HG02884 (cell line): ENCODE data around the gene C20orf141.
"Not testable (repeated sequence)": the region's sequence is repeated elsewhere in the genome, so short reads cannot be mapped to it uniquely, and the experiment has no call there.

ENCODE experiments used
- ATAC-seq: cut with Tn5 transposase; IDR thresholded peaks from one replicate; pipeline ENCODE4 v1.9.1; 2021; ENCODE audit warnings: mild to moderate bottlenecking, moderate library complexity; ENCODE audit not compliant: unreplicated experiment

Gene C20orf141, protein sequence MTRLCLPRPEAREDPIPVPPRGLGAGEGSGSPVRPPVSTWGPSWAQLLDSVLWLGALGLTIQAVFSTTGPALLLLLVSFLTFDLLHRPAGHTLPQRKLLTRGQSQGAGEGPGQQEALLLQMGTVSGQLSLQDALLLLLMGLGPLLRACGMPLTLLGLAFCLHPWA

DNA sequence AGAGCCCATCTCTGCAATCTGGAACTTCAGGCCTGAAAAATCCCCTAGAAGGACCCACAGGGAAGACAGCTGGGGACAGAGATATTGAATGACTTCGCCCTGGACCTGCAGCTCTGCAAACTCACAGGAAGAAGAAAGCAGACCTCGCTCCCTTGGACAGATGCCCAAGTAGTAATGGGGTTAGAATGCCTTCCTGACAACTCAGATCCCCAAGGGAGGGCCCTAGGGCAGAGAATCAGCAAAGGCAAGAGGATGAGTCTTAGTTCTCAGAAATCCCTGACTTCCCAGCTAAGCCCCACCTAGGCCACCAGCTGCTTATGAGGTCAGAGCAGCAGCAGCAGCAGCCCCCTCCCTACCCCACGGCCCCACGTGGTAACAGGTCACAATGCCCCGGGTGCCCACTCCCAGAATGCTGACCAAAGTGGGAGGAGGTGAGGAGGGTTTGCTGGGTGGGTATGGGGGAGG, at the start of gene C20orf141:
Gene C20orf141, plus strand, starts transcription at position 401 of the 465 bp plus-strand sequence. CDS start 198 bp downstream, outside the sequence.
- ATAC-seq = no peak

DNA sequence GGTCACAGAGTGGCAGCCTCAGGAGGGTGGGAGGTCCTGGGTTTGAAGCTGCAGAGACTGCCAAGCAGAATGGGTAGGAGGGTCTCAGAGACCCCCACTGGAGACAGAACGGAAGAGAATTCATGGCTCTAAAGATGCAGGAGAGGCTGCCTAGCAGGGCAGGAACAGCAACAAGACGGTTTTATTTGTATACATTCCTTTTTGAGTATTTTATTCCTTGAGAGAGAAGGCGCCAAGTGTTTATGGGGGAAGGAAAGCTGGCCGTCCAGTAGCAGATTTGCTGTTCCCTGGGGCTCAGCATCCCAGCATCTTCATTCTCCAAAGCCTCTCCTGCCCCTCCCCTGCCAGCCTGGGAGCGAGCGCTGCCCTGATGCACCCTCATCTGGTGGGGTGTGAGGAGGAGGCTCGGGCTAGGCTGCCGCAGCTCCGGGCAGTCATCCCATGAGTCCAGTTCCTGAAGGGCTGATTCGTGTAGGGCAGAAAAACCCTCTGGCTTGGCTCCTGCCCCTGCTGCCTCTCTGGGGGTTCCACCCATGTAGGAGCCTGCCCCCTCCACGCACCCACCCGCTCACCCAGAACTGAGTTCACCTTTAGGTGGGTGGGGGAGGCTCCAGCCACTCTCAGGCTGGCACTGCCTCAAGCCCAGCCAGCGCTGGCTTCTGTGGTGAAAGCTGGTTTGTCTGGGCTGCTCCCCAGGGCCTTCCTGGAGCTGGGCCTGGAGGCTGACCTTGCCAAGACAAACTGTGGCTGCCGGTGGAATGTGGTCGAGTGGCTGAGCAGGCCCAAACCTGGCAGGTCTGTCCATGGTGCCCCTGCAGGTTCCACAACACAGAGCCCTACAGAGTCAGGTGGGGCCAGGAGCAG, 46.8 kb upstream of the C20orf141 start:
- no peak for ATAC-seq

DNA sequence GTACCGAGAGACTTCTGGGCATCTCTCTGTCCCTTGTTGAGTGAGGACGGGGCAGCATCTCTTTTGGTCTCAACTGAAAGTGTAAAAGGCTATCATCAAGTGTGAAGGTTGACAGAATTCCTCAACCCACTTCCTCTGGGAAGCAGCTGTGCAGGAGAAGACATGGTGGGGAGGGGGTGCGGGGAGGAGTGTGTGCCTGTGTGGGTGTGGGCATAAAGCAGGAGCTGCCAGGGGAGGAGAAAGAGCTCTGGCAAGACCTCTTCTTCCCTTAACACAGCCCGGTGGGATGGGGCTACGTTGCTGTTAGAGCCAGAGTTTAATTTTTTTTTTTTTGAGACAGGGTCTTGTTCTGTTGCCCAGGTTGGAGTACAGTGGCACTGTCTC, 46.2 kb upstream of the C20orf141 start:
- no peak for ATAC-seq

DNA sequence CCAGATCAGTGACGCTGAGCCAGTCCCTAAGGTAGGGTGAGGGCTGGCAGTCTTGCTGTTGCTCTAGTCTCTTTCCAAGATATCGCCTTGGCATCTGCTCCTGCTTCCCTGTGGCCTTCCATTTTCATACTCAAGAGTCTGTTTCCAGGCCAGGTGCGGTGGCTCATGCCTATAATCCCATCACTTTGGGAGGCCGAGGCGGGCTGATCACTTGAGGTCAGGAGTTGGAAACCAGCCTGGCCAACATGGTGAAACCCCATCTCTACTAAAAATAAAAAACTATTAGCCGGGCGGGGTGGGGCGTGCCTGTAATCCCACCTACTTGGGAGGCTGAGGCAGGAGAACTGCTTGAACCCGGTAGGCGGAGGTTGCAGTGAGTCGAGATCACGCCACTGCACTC, 44.7 kb upstream of the C20orf141 start:
- ATAC-seq = not testable (repeated sequence)

DNA sequence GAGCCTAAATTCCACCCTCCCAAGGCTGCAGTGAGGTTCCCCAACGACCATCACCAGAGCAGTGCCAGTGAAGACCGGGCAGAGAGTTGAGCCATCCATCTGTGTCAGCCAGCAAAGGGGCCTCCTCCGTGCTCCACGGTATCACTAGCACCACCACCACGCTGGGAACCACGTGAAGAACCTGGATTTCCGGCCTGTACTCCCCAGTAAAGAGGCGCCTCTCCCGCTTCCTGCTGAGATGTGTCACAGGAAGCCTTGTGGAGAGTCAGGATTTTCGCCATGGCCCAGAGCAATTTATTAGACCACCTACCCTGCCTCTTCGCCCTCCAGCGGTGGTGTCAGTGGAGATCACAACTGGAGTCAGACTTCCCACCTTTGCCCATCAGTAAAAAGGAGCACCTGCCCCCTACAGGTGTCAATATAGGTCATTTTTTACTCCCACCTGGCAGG, 43.1 kb upstream of the C20orf141 start:
- ATAC-seq = no peak

DNA sequence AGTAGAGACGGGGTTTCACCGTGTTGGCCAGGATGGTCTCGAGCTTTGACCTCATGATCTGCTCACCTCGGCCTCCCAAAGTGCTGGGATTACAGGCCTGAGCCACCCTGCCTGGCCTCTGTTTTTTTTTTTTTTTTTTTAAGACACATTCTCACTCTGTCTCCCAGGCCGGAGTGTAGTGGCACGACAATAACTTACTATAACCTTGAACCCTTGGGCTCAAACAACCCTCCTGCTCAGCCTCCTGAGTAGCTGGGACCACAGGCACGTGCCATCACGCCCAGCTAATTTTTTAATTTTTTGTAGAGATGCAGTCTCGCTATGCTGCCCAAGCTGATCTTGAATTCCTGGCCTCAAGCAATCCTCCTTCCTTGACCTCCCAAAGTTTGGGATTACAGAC, 41.0 kb upstream of the C20orf141 start:
- no peak for ATAC-seq

DNA sequence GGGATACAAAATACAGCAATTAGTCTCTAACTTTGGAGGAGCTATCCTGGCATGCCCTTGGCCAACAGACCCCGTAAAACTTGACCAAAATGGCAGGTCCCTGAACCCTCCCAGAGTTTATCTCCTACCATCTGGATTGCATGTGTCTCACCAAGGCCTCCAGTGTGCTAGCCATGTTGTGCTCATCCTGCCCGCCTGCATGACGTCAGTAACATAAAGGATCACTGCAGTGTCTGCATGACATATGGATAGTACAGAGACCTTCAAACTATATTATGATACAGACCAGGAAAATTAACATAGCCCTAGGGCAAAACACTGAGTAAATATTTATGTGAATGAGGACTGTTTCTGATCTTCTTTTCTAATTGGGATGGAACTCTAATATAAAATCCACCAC, 39.6 kb upstream of the C20orf141 start:
- no peak for ATAC-seq

DNA sequence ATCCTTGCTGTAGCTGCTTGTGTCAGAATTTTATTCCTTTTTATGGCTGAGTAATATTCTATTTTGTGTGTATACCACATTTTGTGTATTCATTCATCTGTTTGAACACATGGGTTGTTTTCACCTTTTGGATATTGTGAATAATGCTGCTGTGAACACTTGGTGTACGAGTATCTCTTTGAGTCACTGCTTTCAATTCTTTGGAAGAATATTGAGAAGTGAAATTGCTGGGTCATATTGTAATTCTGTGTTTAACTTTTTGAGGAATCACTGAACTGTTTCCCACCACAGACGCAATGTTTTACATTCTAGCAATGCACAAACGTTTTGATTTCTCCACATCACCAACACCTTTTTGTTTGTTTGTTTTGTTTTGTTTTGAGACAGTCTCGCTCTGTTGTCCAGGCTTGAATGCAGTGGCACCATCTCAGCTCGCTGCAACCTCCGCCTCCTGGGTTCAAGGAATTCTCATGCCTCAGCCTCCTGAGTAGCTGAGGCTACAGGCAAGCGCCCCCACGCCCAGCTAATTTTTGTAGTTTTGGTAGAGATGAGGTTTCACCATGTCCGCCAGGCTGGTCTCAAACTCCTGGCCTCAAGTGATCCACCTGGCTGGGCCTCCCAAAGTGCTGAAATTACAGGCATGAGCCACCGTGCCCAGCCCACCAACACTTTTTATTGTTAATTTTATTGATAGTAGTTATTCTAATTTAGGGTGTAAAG, 36.0 kb upstream of the C20orf141 start:
- no peak for ATAC-seq

DNA sequence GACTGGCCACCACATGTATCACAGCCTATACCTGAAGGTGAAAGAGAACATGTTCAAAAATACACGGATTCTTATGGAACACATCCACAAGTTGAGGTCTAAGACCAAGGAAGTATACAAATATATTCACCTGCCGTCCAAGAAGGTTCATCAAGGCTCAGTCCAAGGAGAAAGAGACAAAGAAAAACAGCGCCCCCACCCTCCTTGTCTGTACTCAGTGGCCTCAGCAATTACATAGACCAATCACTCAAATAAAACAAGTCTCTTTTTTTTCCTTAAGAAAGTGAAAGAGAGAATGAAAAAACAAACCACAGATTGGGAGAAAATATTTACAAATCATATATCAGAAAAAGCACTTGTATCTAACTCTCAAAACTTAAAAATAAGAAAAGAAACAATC, 33.8 kb upstream of the C20orf141 start:
- no peak for ATAC-seq

DNA sequence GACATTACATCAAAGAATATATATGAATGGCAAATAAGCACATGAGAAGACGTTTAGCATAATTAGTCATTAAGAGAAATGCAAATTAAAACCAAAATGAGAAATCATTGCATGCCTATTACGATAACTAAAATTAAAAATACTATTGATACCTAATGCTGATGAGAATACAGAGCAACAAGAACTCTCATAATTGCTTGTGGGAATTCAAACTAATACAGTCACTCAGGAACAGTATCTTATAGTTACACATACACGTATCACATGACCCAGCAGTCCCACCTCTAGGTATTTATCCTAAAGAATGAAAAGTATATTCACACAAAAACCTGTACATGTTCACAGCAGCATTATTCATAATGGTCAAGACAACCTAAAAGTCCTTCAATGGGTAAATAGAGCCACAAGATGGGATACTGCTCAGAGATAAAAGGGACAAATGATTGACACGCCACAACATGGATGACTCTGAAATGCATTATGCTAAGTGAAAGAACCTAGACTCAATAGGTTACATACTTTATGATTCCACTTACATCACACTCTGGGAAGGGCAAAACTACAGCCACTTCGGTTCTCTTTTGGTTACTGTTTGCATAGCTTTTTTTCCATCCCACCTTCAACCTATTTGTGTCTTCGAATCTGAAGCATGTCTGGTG, 30.8 kb upstream of the C20orf141 start:
- no peak for ATAC-seq

DNA sequence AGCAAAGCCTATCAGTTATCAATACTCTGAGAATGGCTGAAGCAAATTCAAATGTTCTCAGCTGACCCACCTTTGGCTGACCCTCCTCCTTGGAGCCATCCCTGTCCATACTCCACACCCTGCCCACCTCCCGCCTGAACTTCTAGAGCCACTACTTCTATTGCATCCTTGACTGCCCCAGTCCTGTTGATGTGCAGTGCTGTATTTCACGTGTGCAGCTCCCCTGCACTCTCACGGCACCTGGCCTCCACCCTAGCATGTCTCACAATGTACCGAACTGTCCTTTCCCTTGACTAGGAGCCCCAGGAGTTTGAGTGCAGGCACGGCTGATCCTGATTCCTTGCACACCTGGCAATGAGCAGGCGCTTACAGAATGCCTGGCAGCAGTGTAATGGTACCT, 21.3 kb upstream of the C20orf141 start:
- ATAC-seq = no peak

DNA sequence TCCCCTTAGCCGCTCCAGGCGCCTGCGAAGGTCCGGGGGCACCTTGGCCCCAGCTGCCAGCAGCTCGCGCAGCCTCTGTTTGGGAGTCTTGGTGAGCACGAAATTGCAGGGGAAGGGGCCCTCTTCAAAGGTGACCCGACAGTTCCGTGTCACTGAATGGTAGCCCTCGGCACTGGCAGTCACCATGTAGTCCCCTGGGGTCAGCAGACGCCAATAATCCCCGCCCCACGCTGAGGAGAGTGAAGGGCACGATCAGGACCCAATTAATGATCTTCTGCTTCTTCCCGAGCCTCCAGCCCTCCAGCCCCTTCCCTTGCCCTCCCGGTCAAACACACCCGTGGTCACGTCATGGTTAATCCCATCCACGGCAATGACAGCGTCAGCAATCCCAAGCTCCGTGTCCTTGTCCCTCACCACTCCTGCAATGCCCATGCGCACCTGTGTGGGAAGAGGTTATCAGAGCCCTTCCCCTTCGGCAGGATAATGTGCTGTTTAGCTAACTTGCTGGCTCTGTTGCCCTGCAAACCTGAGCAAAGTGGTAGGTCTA, 20.5 kb upstream of the C20orf141 start:
- no peak for ATAC-seq

DNA sequence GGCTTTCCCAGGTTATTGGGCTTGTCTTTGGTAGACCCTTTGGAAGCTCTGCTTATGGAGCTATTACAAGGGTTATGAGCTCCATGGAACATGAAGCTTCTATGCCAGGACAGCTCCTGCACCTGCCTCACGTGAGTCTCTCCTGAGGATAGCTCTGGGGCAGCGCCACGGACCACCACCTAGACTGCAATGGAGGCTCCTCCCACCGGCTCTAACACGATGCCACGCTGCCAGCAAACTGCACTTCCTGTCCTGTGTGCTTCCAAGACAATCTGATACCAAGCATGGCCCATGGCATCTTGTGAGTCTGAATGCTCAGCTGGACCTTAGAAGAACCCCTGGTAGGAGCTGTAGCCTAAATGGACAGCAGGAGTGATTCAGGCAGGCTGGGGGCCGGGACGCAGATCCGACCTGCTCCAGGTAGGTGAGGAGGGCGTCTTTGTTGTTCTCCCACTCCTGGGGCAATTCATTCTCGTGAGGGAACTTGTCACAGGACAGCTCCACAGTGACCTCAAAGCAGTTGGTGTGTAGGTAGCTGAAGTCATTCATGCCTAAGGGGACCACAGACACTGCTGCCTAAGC, 19.8 kb upstream of the C20orf141 start:
- no peak for ATAC-seq

DNA sequence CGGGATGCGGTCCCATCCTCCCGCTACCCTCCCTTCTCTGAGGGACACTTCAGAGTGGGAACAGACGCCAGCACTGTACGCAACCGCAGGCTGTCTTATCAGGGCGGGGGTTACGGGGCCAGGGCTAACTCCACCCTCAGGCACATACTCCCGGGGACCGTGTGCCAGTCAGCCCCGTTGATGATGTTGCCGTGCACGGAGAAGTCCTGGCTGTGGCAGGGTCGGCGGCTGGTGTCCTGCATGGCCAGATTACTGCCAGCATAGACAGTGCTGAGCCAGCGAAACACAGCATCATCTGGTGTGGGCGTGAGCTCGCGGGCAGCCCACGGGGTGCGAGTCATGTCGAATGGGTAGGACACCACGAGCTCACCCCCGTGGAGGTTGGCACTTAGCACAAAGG, 19.3 kb upstream of the C20orf141 start:
- ATAC-seq = no peak

DNA sequence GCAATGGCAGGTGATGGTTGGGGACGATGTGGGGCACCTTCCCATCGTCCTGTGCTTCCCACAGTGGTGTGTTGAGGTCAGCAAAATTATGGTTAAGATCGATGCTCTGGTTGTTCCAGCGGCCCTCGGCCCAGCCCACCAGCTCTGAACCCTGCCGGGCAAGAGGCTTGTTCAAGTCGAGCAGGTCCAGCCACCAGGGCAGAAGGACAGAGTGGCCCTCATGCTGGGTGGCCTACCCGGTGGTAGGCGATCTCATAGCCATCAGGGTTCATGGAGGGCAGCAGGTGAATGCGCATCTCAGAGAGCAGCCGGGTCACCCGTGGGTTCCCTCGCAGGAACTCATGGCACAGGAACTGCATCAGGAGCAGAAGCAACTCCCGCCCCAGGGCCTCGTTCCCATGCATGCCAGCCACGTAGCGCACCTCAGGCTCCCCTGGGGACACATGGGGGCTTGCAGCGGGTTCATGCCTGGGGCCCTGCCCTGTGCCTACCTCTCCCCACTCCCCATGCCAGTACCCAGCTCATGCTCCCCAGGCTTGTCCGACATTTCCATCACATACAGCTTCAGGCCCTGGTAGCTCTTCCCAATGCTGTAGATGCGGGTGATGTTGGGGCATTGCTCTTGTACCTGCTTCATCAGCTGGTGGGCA, 18.7 kb upstream of the C20orf141 start:
- ATAC-seq = no peak

DNA sequence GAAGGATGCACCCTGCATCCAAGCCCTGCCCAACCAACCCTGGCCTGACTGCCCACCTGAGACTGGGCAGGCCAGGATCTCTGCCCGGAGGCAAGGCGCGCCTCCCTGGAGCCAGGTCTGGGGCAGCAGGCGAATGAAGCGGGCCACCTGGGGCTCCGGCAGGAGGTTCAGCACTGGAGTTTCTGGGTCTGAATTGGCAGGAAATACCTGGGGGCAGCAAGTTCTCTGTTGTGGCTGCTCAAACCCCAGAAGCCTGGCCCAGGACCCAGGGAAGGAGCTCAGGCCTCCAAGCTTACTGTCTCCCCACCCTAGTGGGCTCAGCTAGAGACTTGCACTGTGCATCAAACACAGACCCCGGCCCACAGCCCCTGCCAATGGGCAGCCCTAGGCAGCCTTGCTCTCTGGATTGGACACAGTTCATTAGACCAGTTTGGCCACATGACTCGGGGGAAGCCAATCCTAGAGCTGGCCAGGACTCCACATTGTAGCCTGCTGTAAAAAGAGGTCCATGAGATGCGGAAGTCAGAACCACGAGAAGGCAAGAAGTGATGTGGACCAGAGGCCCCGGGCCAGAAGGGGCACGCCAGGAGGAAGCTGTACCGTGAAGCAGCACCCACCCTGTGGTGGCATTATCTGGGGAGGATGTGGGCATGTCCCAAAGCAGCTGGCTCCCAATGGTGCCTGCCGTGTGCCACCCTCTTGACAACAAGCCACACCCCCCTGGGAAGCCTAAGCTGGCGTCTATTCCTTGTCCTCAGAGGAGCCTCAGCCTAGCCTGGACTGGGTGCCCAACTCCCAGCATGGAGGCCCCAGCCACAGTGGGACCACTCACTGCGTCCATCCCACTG, 17.4 kb upstream of the C20orf141 start:
- no peak for ATAC-seq

DNA sequence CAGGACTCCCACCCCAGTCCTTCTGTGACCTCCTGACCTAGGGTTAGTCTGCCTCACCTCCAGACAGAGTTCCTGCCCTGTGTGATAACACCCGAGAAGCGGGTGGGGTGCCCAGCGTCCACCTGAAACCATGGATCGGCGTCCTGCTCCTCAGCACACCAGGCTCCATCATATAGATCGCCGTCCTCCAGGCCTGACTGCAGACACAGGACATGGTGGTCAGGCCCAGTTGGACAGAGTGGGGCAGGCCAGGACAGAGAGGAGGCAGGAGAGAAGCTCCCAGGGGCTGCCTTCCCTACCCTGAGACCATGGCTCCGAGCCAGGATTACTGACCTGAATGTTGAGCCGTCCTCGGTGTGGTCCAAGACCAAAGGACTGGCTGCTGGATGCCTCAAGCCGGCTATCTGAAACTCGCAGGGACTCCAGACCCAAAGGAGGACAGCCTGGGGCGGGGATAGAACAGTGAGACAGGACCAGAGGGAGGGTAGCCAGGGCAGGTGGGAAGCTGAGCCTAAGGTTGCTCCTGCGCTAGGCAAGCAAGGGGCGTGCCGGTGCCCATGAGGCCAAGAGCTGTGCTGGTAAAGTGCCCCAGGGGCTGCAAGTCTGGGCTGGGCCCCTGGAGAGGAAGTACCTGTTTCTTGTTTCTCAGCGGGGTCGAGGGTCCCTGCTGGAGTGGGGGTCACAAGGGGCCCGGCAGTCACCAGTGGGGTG, 16.5 kb upstream of the C20orf141 start:
- ATAC-seq = no peak

DNA sequence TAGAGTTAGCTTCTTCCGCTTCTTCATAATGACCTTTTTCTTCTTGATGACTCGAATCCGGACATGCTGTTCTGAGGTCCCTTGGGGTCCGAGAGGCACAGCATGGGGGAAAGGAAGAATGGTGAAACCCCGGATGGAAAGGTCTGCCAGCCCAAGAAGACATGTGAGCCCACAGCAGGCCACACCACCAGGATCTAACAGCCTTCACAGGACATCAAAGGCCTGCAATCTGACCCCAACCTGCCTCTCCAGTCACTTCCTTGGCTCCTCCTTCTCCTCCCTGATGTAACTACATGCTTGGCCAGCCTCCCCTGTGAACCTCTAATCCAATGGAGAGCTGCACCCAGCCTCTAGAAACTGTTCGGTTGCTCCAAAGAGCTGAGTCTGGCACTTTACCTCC, 16.0 kb upstream of the C20orf141 start:
- ATAC-seq = no peak
